HuH-7.5 (cell line): Measurements from ENCODE around the gene NAMPT.
"Not testable (repeated sequence)": the region's sequence is repeated elsewhere in the genome, so short reads cannot be mapped to it uniquely, and the experiment has no call there.

ENCODE experiments used
- DNase-seq: peaks from one replicate; pipeline ENCODE4 v3.0.0; 2011; ENCODE audit warnings: low spot score

Gene NAMPT

DNA sequence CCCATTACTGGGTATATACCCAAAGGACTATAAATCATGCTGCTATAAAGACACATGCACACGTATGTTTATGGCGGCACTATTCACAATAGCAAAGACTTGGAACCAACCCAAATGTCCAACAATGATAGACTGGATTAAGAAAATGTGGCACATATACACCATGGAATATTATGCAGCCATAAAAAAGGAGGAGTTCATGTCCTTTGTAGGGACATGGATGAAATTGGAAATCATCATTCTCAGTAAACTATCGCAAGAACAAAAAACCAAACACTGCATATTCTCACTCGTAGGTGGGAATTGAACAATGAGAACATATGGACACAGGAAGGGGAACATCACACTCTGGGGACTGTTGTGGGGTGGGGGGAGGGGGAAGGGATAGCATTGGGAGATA, 13.8 kb upstream of the NAMPT start:
- not testable (repeated sequence) for DNase-seq

DNA sequence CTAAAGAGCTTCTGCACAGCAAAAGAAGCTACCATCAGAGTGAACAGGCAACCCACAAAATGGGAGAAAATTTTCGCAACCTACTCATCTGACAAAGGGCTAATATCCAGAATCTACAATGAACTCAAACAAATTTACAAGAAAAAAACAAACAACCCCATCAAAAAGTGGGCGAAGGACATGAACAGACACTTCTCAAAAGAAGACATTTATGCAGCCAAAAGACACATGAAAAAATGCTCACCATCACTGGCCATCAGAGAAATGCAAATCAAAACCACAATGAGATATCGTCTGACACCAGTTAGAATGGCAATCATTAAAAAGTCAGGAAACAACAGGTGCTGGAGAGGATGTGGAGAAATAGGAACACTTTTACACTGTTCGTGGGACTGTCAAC, 13.4 kb upstream of the NAMPT start:
- not testable (repeated sequence) for DNase-seq

DNA sequence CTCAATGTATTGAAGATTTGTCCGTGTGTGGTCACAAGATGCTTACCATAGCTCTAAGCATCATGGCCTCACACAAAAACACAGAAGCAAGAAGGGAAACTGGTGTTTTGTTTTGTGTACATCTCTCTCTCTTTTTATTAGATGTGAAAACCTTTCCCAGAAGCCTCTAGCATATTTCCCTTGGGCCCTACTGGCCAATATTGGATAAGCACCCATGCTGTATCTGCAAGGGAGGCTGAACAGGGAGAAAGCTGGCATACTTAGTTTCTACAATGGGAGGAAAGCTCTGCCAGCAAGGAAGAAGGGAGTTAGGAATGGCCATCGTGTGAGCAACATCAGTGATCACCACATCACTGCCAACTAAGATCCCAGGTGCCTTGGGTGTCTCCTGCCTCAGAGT, 9.6 kb upstream of the NAMPT start:
- DNase-seq: no peak

DNA sequence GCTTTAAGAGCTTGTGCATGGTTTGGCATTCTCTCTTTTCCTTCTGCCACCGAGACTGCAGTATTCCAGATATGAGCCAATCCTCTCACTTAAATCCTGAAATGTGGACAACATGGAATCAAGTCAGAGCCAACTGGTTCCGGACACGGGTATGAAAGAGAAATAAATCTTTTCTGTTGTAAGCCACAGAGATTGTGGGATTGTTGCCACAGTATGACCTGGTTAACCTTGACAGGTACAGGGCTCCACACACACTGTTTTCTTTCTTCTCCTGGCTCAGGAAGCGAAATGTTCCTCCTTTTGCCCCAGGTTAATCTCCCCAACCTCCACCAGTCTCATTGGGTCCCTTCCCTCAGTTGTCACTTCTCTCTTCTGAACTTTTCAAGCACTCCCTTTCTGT, 6.5 kb upstream of the NAMPT start:
- DNase-seq: no peak

GRCh38 chr7:106290319-106290718, 5.5 kb upstream of the NAMPT start:
- no peak for DNase-seq

GRCh38 chr7:106289848-106290247, 5.1 kb upstream of the NAMPT start:
- DNase-seq: no peak

DNA sequence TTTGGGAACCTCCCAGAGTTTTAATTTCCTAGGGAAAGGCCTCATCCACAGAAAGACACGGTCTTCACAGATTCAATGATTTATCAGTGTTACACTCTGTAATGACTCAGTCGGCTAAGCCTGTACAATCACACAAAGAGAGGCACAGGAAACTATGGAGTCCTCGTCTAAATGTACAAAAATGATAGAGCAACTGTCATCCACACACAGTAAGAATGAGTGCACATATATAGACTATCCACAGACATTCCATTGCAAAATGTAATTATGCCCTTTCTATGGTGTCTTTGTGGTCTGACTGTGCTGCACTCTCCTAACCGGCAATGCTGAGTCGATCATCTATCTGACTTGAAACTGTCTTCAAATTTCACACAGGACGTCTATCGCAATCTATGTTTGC, 3.5 kb upstream of the NAMPT start:
- DNase-seq: no peak

DNA sequence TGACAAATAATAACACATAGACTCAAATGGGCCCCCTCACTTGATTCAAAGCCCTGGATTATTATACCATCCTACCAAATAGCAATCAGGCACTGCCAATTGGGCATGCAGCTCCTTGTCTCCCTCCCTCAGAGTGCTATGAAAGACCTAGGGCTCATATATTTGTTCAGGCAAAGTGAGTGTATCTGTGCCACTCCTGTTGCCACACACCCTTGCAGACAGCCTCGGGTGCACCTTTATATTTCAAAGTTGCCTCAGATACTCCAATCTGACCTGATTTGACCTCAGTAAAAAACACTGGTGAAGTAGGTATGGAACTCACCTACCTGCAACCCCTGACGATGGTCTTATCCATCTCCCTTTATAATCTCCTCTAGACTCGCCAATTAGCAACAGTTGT, 3.0 kb upstream of the NAMPT start:
- no peak for DNase-seq

- no peak for DNase-seq
Observed at GRCh38 chr7:106285855-106286492, 1.2 kb upstream of the NAMPT start.

- DNase-seq: peak; percentile 86
Observed at GRCh38 chr7:106285051-106285854, 470 bp upstream of the NAMPT start.

GRCh38 chr7:106283831-106284713, 711 bp downstream of the NAMPT start:
- DNase-seq: peak; percentile 38

- no peak for DNase-seq
Observed at GRCh38 chr7:106283501-106283830, 1.3 kb downstream of the NAMPT start.

GRCh38 chr7:106282852-106283251, 1.9 kb downstream of the NAMPT start:
- DNase-seq: no peak

DNA sequence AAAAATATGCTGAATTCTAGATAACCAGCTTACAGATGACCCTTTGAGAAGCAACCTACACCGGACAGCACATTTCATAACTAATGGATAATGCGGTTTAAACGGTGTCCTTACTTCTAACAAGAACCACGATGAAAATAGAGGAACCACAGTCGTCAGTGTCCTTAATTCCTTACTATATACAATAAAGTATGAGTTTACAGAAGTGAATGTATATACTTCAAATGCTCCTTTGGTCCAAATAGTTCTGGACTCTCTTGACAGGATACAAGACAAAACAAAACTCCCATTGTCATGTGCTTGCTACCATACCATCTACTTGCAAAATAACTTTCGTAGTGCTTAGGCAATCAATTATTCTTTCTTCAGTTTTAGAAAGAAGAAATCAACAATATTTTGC, 2.4 kb downstream of the NAMPT start:
- no peak for DNase-seq

- no peak for DNase-seq
Observed at GRCh38 chr7:106281585-106282318, 3.0 kb downstream of the NAMPT start.

GRCh38 chr7:106281127-106281526, 3.7 kb downstream of the NAMPT start:
- DNase-seq: no peak

- DNase-seq: no peak
Observed at GRCh38 chr7:106279425-106280197, 5.2 kb downstream of the NAMPT start.

DNA sequence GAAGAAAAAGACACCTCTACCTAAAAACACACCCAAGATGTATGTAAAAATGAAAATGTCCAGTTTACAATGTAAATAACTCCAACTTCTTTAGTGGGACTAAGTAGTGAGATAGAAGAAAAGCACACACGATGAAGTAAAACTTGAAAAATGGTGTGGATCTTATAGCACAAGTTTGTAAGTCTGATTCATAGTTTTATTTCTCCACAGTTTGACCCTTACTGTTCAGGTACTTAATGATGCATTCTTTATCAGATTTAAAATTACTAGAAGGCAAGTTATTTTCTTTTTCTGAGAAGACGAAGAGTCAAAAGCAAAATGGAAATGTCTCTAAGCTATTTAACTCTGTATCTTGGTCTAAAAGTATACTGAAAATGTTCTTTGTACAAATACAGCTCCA, 6.1 kb downstream of the NAMPT start:
- no peak for DNase-seq

GRCh38 chr7:106277976-106278375, 6.8 kb downstream of the NAMPT start:
- no peak for DNase-seq

- no peak for DNase-seq
Observed at GRCh38 chr7:106276513-106276912, 8.3 kb downstream of the NAMPT start.

- DNase-seq: no peak
Observed at GRCh38 chr7:106273009-106273668, 11.6 kb downstream of the NAMPT start.
